DND-41 (cell line): ENCODE data around the gene GAS7.
"Not testable (repeated sequence)": the region's sequence is repeated elsewhere in the genome, so short reads cannot be mapped to it uniquely, and the experiment has no call there.

Experiments used
- EZH2 ChIP-seq: IDR thresholded peaks from 3 replicates; pipeline ENCODE4 v1.6.1; 2012; ENCODE audit warnings: borderline replicate concordance, low read depth, mild to moderate bottlenecking, moderate library complexity, low read length, inconsistent platforms; ENCODE audit not compliant: severe bottlenecking
- TF ChIP-seq, protein P1 (sequence below): IDR thresholded peaks from 2 replicates; pipeline ENCODE4 v1.5.1; 2012; ENCODE audit warnings: borderline replicate concordance, low read length, moderate library complexity, mild to moderate bottlenecking; ENCODE audit not compliant: poor library complexity, severe bottlenecking; ENCODE audit errors: extremely low read depth

DNA sequence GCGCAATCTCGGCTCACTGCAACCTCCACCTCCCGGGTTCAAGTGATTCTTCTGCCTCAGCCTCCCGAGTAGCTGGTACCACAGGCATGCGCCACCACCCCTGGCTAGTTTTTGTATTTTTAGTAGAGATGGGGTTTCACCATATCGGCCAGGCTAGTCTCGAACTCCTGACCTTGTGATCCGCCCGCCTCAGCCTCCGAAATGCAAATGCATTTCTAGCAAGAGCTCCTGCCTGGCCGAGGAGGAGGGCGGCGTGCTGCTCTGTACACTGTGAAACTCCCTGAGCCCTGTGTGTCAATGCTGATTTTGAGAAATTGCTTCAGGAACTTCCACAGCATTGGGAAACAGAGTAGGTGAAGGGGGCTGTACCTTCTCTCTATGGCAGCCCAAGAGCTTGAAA is 277.2 kb downstream of the GAS7 start:
- TF ChIP-seq, protein P1, sequence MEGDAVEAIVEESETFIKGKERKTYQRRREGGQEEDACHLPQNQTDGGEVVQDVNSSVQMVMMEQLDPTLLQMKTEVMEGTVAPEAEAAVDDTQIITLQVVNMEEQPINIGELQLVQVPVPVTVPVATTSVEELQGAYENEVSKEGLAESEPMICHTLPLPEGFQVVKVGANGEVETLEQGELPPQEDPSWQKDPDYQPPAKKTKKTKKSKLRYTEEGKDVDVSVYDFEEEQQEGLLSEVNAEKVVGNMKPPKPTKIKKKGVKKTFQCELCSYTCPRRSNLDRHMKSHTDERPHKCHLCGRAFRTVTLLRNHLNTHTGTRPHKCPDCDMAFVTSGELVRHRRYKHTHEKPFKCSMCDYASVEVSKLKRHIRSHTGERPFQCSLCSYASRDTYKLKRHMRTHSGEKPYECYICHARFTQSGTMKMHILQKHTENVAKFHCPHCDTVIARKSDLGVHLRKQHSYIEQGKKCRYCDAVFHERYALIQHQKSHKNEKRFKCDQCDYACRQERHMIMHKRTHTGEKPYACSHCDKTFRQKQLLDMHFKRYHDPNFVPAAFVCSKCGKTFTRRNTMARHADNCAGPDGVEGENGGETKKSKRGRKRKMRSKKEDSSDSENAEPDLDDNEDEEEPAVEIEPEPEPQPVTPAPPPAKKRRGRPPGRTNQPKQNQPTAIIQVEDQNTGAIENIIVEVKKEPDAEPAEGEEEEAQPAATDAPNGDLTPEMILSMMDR = not testable (repeated sequence)
- not testable (repeated sequence) for TF ChIP-seq EZH2
